H1 (cell line): ENCODE measurements around the gene AKR7A2. TPM values are rescaled to one million over a fixed set of nuclear protein-coding genes. Genes with fewer than 3 reads are reported as not detected.
A peak's percentile ranks its signal among the peaks of the same experiment; 100 is the strongest.
"Not testable (repeated sequence)": the region's sequence is repeated elsewhere in the genome, so short reads cannot be mapped to it uniquely, and the experiment has no call there.

Experiments
- CTCF ChIA-PET: fragments of 300-600 bp; sonication (Branson Sonifier 250); formaldehyde crosslinking; loops from one replicate; lab custom pipeline; 2021; ENCODE audit not compliant: partially characterized antibody; lab: Charles Lee
- POLR2A ChIA-PET: fragments of 300-600 bp; sonication (Branson Sonifier 250); formaldehyde crosslinking; loops from one replicate; lab custom pipeline; 2021; ENCODE audit warnings: inconsistent platforms; ENCODE audit not compliant: partially characterized antibody; lab: Charles Lee
- DNase-seq, 2 experiments: peaks; one replicate each; pipeline versions ENCODE4 v3.0.0 to v3.0.0-alpha.2; 2010 to 2022; ENCODE audit warnings: low spot score in 2 of 2, low read depth in 1 of 2, mixed read lengths in 1 of 2
- FAIRE-seq: peaks from 2 replicates; lab custom pipeline; 2011; peaks lifted over from hg19 to GRCh38; lab: Jason Lieb, UNC
- H2AFZ ChIP-seq: 2 replicates; pipeline ENCODE4 v1.8.1; 2012; ENCODE audit warnings: low read length, inconsistent platforms
- H2AK5ac ChIP-seq: 2 replicates; pipeline ENCODE4 v1.6.1; 2013; ENCODE audit warnings: low read depth, low read length
- H2BK120ac ChIP-seq: replicated peaks from 2 replicates; pipeline ENCODE3; 2013; ENCODE audit warnings: low read depth, low read length, inconsistent platforms
- H2BK12ac ChIP-seq: 2 replicates; pipeline ENCODE4 v1.6.1; 2013; ENCODE audit warnings: low read depth, low read length
- H2BK15ac ChIP-seq: 2 replicates; pipeline ENCODE4 v1.6.1; 2013; ENCODE audit warnings: low read length
- H2BK20ac ChIP-seq: 2 replicates; pipeline ENCODE4 v1.6.1; 2013; ENCODE audit warnings: low read length
- H2BK5ac ChIP-seq: 2 replicates; pipeline ENCODE4 v1.6.1; 2013; ENCODE audit warnings: low read depth, low read length
- H3K14ac ChIP-seq: 2 replicates; pipeline ENCODE4 v1.6.1; 2013; ENCODE audit warnings: inconsistent platforms; ENCODE audit not compliant: insufficient read length
- H3K18ac ChIP-seq: 2 replicates; pipeline ENCODE4 v1.6.1; 2013; ENCODE audit warnings: low read length; ENCODE audit errors: extremely low read depth
- H3K23ac ChIP-seq: 2 replicates; pipeline ENCODE4 v1.6.1; 2013; ENCODE audit warnings: inconsistent platforms; ENCODE audit not compliant: insufficient read length
- H3K23me2 ChIP-seq: 2 replicates; pipeline ENCODE4 v1.6.1; 2013; ENCODE audit warnings: low read depth, low read length
- H3K27ac ChIP-seq: 2 replicates; pipeline ENCODE4 v1.6.1; 2011; ENCODE audit warnings: low read depth, low read length, inconsistent platforms
- H3K27me3 ChIP-seq, 4 experiments: replicated peaks in 1 of 4; 1 replicate in 1 of 4; 2 replicates in 3 of 4; pipeline versions ENCODE4 v1.6.1 to v1.8.1; 2011 to 2013; ENCODE audit warnings: low read length in 3 of 4, mild to moderate bottlenecking in 3 of 4, inconsistent platforms in 2 of 4, mixed read lengths in 2 of 4, moderate library complexity in 1 of 4; ENCODE audit not compliant: control insufficient read depth in 3 of 4, insufficient read depth in 3 of 4; ENCODE audit errors: extremely low read depth in 1 of 4
- H3K36me3 ChIP-seq, 4 experiments: 2 replicates each; pipeline versions ENCODE4 v1.6.1 to v1.8.1; 2011 to 2013; ENCODE audit warnings: mild to moderate bottlenecking in 4 of 4, low read length in 3 of 4, moderate library complexity in 2 of 4, control low read depth in 1 of 4, inconsistent platforms in 1 of 4; ENCODE audit not compliant: insufficient read depth in 4 of 4, control insufficient read depth in 2 of 4
- H3K4ac ChIP-seq: replicated peaks from 2 replicates; pipeline ENCODE3; 2013; ENCODE audit warnings: low read length, low read depth, mixed read lengths, inconsistent platforms; ENCODE audit not compliant: insufficient read length
- H3K4me1 ChIP-seq, 4 experiments: replicated peaks in 1 of 4; 1 replicate in 1 of 4; 2 replicates in 3 of 4; pipeline versions ENCODE4 v1.6.1 to v1.8.1; 2011 to 2013; ENCODE audit warnings: low read length in 3 of 4, inconsistent platforms in 2 of 4, mixed read lengths in 1 of 4; ENCODE audit not compliant: insufficient read depth in 4 of 4, control insufficient read depth in 3 of 4
- H3K4me2 ChIP-seq, 2 experiments: 2 replicates each; pipeline versions ENCODE4 v1.6.1 to v1.8.1; 2011 to 2013; ENCODE audit warnings: low read depth in 2 of 2, low read length in 2 of 2, control low read depth in 1 of 2, inconsistent platforms in 1 of 2, mild to moderate bottlenecking in 1 of 2; ENCODE audit not compliant: insufficient read depth in 1 of 2
- H3K4me3 ChIP-seq, 4 experiments: fragments of 200-600, 300-600 bp in 1 of 4; sonication (generic), shearing (Covaris generic), sonication (Bioruptor Twin) in 1 of 4; 2 replicates each; pipeline versions ENCODE4 v1.5.1 to v1.8.1; 2011 to 2016; ENCODE audit warnings: low read length in 4 of 4, low read depth in 3 of 4, control low read depth in 2 of 4, inconsistent platforms in 2 of 4, mild to moderate bottlenecking in 2 of 4, mixed read lengths in 1 of 4, moderate library complexity in 1 of 4; ENCODE audit not compliant: insufficient read depth in 2 of 4; ENCODE audit errors: extremely low read depth in 1 of 4
- H3K56ac ChIP-seq: replicated peaks from 2 replicates; pipeline ENCODE3; 2013; ENCODE audit warnings: low read depth, mild to moderate bottlenecking, mixed read lengths, low read length, inconsistent platforms; ENCODE audit not compliant: insufficient read length
- H3K79me1 ChIP-seq: 2 replicates; pipeline ENCODE4 v1.6.1; 2013; ENCODE audit warnings: low read depth, low read length, control low read depth
- H3K79me2 ChIP-seq, 2 experiments: 2 replicates each; pipeline versions ENCODE4 v1.6.1 to v1.8.1; 2012 to 2013; ENCODE audit warnings: low read length in 2 of 2, mild to moderate bottlenecking in 2 of 2, inconsistent platforms in 1 of 2; ENCODE audit not compliant: insufficient read depth in 2 of 2, control insufficient read depth in 1 of 2
- H3K9ac ChIP-seq, 4 experiments: replicated peaks in 1 of 4; 1 replicate in 1 of 4; 2 replicates in 3 of 4; pipeline versions ENCODE4 v1.6.1 to v1.8.1; 2011 to 2013; ENCODE audit warnings: low read depth in 3 of 4, low read length in 3 of 4, control low read depth in 2 of 4, mild to moderate bottlenecking in 2 of 4, moderate library complexity in 2 of 4, inconsistent platforms in 1 of 4; ENCODE audit errors: extremely low read depth in 1 of 4
- H3K9me3 ChIP-seq, 2 experiments: 2 replicates each; pipeline versions ENCODE4 v1.6.1 to v1.8.1; 2012 to 2013; ENCODE audit warnings: mild to moderate bottlenecking in 2 of 2, moderate library complexity in 2 of 2, control low read depth in 1 of 2, inconsistent platforms in 1 of 2, low read depth in 1 of 2, low read length in 1 of 2, mixed read lengths in 1 of 2; ENCODE audit not compliant: insufficient read depth in 2 of 2
- H4K20me1 ChIP-seq, 2 experiments: replicated peaks in 1 of 2; 2 replicates each; pipeline versions ENCODE3 to v1.8.1; 2011 to 2013; ENCODE audit warnings: inconsistent platforms in 2 of 2, low read length in 2 of 2, mild to moderate bottlenecking in 1 of 2; ENCODE audit not compliant: insufficient read depth in 2 of 2, control insufficient read depth in 1 of 2
- H4K5ac ChIP-seq: 2 replicates; pipeline ENCODE4 v1.6.1; 2013; ENCODE audit warnings: low read length, low read depth, mixed read lengths, inconsistent platforms; ENCODE audit not compliant: insufficient read length
- H4K8ac ChIP-seq: 2 replicates; pipeline ENCODE4 v1.8.0; 2013; ENCODE audit warnings: mild to moderate bottlenecking, moderate library complexity, low read length, inconsistent platforms; ENCODE audit not compliant: insufficient read depth; ENCODE audit errors: extremely low read depth
- H4K91ac ChIP-seq: replicated peaks from 2 replicates; pipeline ENCODE3; 2013; ENCODE audit warnings: low read length, mixed read lengths, inconsistent platforms; ENCODE audit not compliant: insufficient read length
- WGBS, 2 experiments: shearing (Covaris generic) in 1 of 2; methylation state at CpG; one replicate each; pipeline versions ENCODE4 v1.1.6 to v1.1.7; 2013 to 2015; ENCODE audit warnings: low lambda C conversion rate in 2 of 2, mixed read lengths in 2 of 2, inconsistent platforms in 1 of 2, low coverage in 1 of 2, missing lambda C conversion rate in 1 of 2; ENCODE audit not compliant: insufficient replicate concordance in 2 of 2, insufficient coverage in 1 of 2, insufficient read length in 1 of 2; ENCODE audit errors: extremely low coverage in 1 of 2, missing lambda C conversion rate in 1 of 2; 5-methylcytosine and 5-hydroxymethylcytosine counted together
- polyA plus RNA-seq, 7 experiments: library from polyadenylated mRNA; depleted of rRNA in 3 of 7; stranded (reverse) in 5 of 7; unstranded in 2 of 7; fragments of >200 nt in 5 of 7; fragments of 200-250 nt in 2 of 7; gene quantifications; 1 replicate in 5 of 7; 2 replicates in 1 of 7; 4 replicates in 1 of 7; pipeline versions ENCODE4 v1.2.1 to v1.2.3, GENCODE V29; 2011 to 2013; ENCODE audit warnings: missing spikeins in 2 of 7, mixed read lengths in 2 of 7
- total RNA-seq: library from RNA; stranded (reverse); fragmentation: NEBNext Ultra II Directional; extraction: Animal tissue kit (Norgen Biotek cat#: 25700); gene quantifications from 2 replicates; pipeline ENCODE4 v1.2.1, GENCODE V29; 2021

Gene AKR7A2
- total and polyA plus RNA-seq, 2 of the 8 experiments (the other 6 are each of a cell fraction or from before 2014, with no cell fraction given), result 32.0 to 48.3 TPM

GRCh38 chr1:19269427-19270342, 42.3 kb downstream of the AKR7A2 start:
- H4K20me1 ChIP-seq, H3K27ac ChIP-seq, H3K9ac ChIP-seq, H2BK120ac ChIP-seq, H3K23me2 ChIP-seq, H3K23ac ChIP-seq, H3K4me2 ChIP-seq, H3K56ac ChIP-seq, H4K91ac ChIP-seq, H4K5ac ChIP-seq, H2BK15ac ChIP-seq, H3K36me3 ChIP-seq, H3K4me3 ChIP-seq, DNase-seq, H3K27me3 ChIP-seq, H4K8ac ChIP-seq, H2AFZ ChIP-seq, H3K14ac ChIP-seq, H2BK5ac ChIP-seq, H3K79me2 ChIP-seq, H2BK20ac ChIP-seq, H2AK5ac ChIP-seq, H3K4ac ChIP-seq, H3K79me1 ChIP-seq, H3K4me1 ChIP-seq, H3K18ac ChIP-seq, H3K9me3 ChIP-seq, H2BK12ac ChIP-seq: not testable (repeated sequence)
- POLR2A ChIA-PET, result interaction anchor here (1.5 kb wide), 1 partner anchor 18 kb away, joined by 7 read pairs; the partner anchor contains the start of genes EMC1 and MRTO4
- FAIRE-seq, result peak; percentile 39
- CTCF ChIA-PET, result interaction anchor here (0.7 kb wide), 1 partner anchor 14 kb away, joined by 3 read pairs; no protein-coding TSS in a partner anchor
- 93% methylated on average over 9 of the region's 9 CpGs; no CpG with 5 or more reads in 1 of the 2 experiments for WGBS, 2 experiments
